GM10266 (cell line): ENCODE data around the gene CEP57L1.
A peak's percentile ranks its signal among the peaks of the same experiment; 100 is the strongest.

Experiments used
- DNase-seq: peaks from one replicate; pipeline ENCODE4 v3.0.0; 2012; ENCODE audit errors: extremely low spot score
- TF ChIP-seq, protein P1 (sequence below): IDR thresholded peaks from 2 replicates; pipeline ENCODE4 v1.5.1; 2012; ENCODE audit warnings: mild to moderate bottlenecking, low read depth; ENCODE audit not compliant: control insufficient read depth, insufficient read depth; ENCODE audit errors: missing control alignments

CEP57L1 gene

DNA sequence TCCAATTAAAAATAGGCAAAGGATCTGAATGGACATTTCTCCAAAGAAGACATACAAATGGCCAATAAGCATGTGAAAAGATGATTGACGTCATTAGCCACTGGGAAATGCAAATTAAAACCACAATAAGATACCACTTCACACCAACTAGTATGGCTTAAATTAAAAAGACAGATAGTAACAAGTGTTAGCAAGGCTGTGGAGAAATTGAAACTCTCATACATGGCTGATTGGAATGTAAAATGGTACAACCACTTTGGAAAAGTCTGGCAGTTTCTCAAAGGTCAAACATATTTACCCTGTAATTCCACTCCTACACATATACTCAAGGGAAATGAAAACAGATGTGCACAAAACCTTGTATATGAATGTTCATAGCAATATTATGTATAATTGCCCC is 83.6 kb downstream of the CEP57L1 start:
- TF ChIP-seq, protein P1, sequence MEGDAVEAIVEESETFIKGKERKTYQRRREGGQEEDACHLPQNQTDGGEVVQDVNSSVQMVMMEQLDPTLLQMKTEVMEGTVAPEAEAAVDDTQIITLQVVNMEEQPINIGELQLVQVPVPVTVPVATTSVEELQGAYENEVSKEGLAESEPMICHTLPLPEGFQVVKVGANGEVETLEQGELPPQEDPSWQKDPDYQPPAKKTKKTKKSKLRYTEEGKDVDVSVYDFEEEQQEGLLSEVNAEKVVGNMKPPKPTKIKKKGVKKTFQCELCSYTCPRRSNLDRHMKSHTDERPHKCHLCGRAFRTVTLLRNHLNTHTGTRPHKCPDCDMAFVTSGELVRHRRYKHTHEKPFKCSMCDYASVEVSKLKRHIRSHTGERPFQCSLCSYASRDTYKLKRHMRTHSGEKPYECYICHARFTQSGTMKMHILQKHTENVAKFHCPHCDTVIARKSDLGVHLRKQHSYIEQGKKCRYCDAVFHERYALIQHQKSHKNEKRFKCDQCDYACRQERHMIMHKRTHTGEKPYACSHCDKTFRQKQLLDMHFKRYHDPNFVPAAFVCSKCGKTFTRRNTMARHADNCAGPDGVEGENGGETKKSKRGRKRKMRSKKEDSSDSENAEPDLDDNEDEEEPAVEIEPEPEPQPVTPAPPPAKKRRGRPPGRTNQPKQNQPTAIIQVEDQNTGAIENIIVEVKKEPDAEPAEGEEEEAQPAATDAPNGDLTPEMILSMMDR: no peak
- DNase-seq: no peak

GRCh38 chr6:109179507-109179906 is 84.2 kb downstream of the CEP57L1 start:
- DNase-seq: no peak
- TF ChIP-seq, protein P1: no peak

- DNase-seq: no peak
These were observed 87.3 kb downstream of the CEP57L1 start for GRCh38 chr6:109182578-109182977.

DNA sequence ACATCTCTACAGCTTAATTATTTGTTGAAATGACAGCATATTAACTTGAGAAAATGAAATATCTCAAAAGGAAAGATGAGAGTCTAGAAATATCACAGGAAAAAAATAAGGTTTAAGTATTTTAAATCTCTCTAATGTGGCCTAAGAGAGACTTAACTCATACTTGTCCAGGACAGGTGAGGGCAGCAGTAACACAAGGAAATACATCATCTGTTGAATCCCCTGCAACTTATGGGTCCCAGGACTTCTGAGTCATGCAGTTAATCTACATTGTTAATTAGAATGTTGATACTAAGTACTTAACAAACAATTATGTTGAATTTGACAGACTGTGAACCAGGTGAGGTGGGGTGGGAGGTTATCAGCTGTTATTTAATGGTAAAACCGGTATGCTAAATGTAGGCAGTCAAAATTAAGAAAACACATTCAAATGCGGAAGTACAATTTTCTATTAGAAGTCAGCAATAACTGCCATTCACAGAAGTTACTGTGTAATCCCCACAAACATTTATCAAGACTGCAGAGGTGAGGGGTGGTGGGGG is 87.9 kb downstream of the CEP57L1 start:
- DNase-seq: no peak
- TF ChIP-seq, protein P1: no peak

More at GRCh38 chr6:109182578-109182977, 87.3 kb downstream of the CEP57L1 start:
- TF ChIP-seq, protein P1: no peak

- no peak for DNase-seq
- TF ChIP-seq, protein P1: no peak
These were observed 89.3 kb downstream of the CEP57L1 start for GRCh38 chr6:109184638-109185037.

DNA sequence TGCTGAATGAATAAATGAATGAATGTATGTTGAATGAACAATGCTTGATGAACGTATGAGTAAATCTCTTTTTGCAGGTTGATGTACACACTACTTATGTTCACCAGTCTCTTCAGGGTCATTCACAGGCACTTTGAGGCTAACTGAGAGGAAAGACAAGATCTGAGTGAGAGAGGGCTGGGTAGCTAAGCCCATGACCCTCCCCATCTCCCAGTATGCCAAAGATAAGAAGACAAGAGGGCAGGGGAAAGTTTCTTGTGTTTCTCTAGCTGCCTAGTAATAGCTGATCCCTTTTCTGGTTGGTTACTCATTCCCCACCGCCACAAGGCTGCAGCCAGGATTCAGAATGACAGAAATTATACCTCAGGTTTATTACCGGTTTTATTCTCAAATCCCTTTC is 90.7 kb downstream of the CEP57L1 start:
- TF ChIP-seq, protein P1: no peak
- DNase-seq: no peak

DNA sequence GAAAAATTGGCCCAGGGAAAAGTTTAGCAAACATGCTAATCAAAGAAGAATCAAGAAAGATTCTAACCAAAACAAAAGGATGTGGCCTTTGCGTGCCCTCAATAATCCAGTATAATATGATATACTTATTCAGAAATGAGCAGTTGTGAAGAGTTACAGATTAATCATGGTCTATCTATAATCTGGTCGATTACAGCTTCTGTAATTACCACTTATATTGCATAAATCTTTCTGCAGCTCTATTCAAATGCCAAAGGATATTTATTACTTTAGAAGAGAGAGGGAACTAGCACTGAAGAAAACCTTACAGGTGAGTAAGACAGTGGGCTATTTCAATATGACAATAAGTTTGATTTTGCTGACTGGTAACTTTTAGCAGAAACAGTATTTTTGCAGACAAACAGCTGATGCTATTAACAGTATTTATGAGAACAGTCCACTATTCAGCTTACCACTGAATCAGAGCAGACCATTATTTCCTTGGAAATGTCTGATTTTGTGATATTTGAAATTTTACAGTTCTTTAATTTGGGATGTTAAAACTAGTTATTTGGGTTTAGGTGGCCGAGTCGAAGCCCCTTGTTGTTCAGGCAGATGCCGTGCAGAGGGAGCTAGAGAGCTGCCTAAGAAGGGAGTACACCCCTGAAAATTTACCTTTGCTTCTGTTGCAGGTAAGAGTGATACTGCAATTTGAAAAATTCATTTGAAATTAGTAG is 92.2 kb downstream of the CEP57L1 start:
- peak; percentile 48 for DNase-seq
- TF ChIP-seq, protein P1: peak; percentile 84
